Heart right ventricle (tissue), 16 donors: ENCODE results near the gene C4orf51. TPM values are rescaled to one million over a fixed set of nuclear protein-coding genes. Genes with fewer than 3 reads are reported as not detected.

ENCODE experiments used
- ATAC-seq, 8 donors: fragments of 200-7000 bp; cut with Tn5 transposase; one replicate each; pipeline ENCODE4 v1.9.1; 2020; ENCODE audit warnings: mild to moderate bottlenecking in 8 of 8, moderate library complexity in 8 of 8, moderate number of reproducible peaks in 1 of 8
- DNase-seq, 2 donors: peaks; one replicate each; pipeline ENCODE4 v3.0.0-alpha.2; 2020
- H3K27ac ChIP-seq, 10 donors: fragments of 200-600 bp; sonication (generic) in 2 of 10; one replicate each; pipeline versions ENCODE4 v1.5.0 to v1.8.0; 2020 to 2022; ENCODE audit warnings: mild to moderate bottlenecking in 3 of 10
- H3K27me3 ChIP-seq, 7 donors: fragments of 200-600 bp; one replicate each; pipeline ENCODE4 v1.8.0; 2021 to 2022; ENCODE audit warnings: mild to moderate bottlenecking in 2 of 7
- H3K36me3 ChIP-seq, 9 donors: fragments of 200-600 bp; sonication (generic) in 1 of 9; one replicate each; pipeline versions ENCODE4 v1.5.0 to v1.8.0; 2020 to 2022; ENCODE audit warnings: mild to moderate bottlenecking in 2 of 9
- H3K4me1 ChIP-seq, 9 donors: fragments of 200-600 bp; sonication (generic) in 1 of 9; one replicate each; pipeline versions ENCODE4 v1.5.0 to v1.8.0; 2020 to 2022; ENCODE audit warnings: mild to moderate bottlenecking in 4 of 9
- H3K4me3 ChIP-seq, 10 donors: fragments of 200-600 bp; sonication (generic) in 2 of 10; one replicate each; pipeline versions ENCODE4 v1.5.0 to v1.8.0; 2020 to 2022; ENCODE audit warnings: mild to moderate bottlenecking in 7 of 10, moderate library complexity in 2 of 10
- H3K9me3 ChIP-seq, 11 donors: fragments of 200-600 bp in 10 of 11; sonication (generic) in 2 of 11; one replicate each; pipeline versions ENCODE4 v1.5.0 to v1.8.0; 2013 to 2022; ENCODE audit warnings: mild to moderate bottlenecking in 2 of 11, control low read depth in 1 of 11, moderate library complexity in 1 of 11
- WGBS, 2 donors: extraction: QIAGEN DNeasy Blood & Tissue Kit; methylation state at CpG; one replicate each; pipeline ENCODE4 v1.1.7; 2013; ENCODE audit warnings: inconsistent platforms in 1 of 2; 5-methylcytosine and 5-hydroxymethylcytosine counted together
- intact Hi-C, 10 donors: fragments of 100-400 bp; cut with DNase I; formaldehyde crosslinking; loops; one replicate each; pipeline versions ENCODE4 v1.11.1 to v1.14.2; 2022
- polyA plus RNA-seq, 2 donors: library from polyadenylated mRNA; stranded (reverse); fragments of 200-250 nt; gene quantifications; one replicate each; pipeline ENCODE4 v1.2.3, GENCODE V29; 2013
- total RNA-seq, 10 donors: library from RNA; stranded (reverse); fragmentation: NEBNext Ultra II Directional in 3 of 10; extraction: Animal tissue kit (Norgen Biotek cat#: 25700) in 3 of 10; gene quantifications; one replicate each; pipeline versions ENCODE4 v1.2.1 to v1.2.4, GENCODE V29; 2021 to 2023
- TF ChIP-seq, protein P1 (sequence below), 9 donors: fragments of 200-600 bp; sonication (generic) in 2 of 9; IDR thresholded peaks; one replicate each; pipeline versions ENCODE4 v1.5.0 to v1.8.0; 2021 to 2022; ENCODE audit warnings: antibody characterized with exemption in 9 of 9, mild to moderate bottlenecking in 5 of 9, moderate library complexity in 1 of 9
- donor health status: Arrhythmogenic right ventricular cardiomyopathy.
- donor health status: ischemic (EF 13 %, LVEDD 7.1; RV severe dilation, severe dysfunction).
- donor health status: healthy with polysubstance abuse.
- donor health status: DM: no; HTN: yes; CAD: no.
- donor health status: DM: no; HTN: no; CAD: no.
- donor health status: ischemic (EF 25% LVEDD 6.9; RV normal size, moderate dysfunction).
- donor health status: ischemic (EF 25% LVEDD 5.7; RV mildly dilated, moderate dysfunction).
- donor health status: healthy.
- donor health status: DM: yes; HTN: yes; CAD: no.
- donor health status: Ischemic cardiomyopathy.
- donor health status: ischemic (EF 35%, LVEDD 5.7; RV mildly dilated, moderate dysfunction).
- donor health status: nonischemic (EF 11% LVEDD 7.7; RV severe dilation, severe dysfunction).
- donor health status: DM: yes; HTN: yes; CAD: no.
- donor health status: PGD.
- donor health status: ischemic (EF 29% LVEDD 5.4; RV normal size, mild dysfunction).
- donor health status: nonischemic (EF 23%, LVEDD 6.1; RV moderate dilation, normal function).

C4orf51 gene
- total and polyA plus RNA-seq, 12 donors: not detected

DNA sequence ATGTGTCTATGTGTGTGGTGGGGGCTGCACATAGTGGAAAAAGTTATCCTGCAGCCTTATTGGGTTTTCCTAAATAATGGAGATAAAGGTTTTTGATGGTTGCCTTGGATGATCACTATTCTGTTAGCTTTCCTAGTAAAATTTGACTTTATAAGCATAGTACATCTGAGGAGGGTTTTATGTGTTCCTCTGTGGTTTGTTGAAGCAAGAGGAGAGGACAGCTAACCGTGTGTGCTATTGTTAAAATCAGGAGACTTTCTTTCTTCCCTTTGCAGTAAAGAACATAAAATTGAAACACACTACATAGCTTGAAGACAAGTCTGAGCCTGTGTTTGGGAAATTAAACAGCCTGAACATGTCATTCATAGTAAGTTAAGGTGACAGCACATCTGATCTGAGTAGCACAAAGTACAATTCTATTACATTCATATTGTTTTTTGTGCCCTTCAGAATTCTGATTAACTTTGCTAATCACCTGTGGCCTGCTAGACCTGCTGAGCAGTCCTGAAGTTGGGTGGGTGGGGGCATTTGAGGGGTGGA lies 36.8 kb downstream of the C4orf51 start:
- intact Hi-C loops: loop anchor here in 1 of 10 donors (10.0 kb wide), 1 partner anchor 92 kb away; no protein-coding TSS in a partner anchor

DNA sequence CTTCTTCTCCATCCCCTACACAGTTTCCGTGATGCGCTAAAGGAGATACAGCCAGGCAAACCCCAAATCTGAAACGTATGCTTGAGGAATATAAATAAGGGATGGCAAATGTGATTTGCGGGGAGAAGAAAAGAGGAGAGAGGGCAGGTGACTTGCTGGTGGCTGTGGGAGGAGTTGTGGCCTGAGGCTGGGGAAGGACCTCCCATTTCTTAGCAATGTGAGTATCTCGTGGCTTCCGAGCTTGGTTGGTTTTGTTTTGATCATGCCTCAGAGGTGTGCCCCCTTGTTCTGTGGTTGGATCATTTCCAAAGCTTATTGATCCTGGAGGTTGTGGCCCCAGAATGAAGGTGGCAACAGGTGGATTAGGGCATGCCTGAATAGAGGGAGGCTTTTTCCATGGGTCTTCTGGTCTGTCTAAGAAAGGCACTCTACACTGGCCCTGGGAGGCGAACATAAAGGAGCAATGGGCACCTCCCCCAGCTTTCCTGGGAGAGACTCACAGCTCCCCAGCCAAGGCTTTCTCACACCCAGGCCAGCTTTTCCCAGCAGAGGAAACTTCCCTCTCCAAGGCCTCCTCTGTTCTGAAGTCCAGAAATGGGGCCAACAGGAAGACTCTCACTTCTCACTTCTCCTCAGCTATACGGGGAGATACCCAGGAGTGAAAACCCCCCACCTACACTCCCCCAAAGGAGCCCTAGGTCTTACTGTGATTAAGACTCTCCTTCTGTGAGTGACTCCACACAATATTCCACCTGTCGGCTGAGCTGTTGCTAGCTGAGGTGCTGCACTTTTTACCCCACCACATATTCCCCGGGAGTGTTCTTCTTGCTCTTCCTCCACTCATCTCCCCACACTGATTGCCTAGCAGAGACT lies 40.0 kb downstream of the C4orf51 start:
- intact Hi-C loops: loop anchor here in 1 of 10 donors (10.0 kb wide), 1 partner anchor 95 kb away; no protein-coding TSS in a partner anchor
- Histone ChIP-seq H3K4me1 (peaks cover 0 to 13% (median 5%) of the 10 kb centered on the region in 9 donors), H3K27me3 (no peaks in the 10 kb centered on the region), H3K4me3 (no peak overlapping the region), H3K36me3 (no peaks in the 10 kb centered on the region), H3K27ac (no peak overlapping the region), H3K9me3 (no peaks in the 10 kb centered on the region)
- ATAC-seq (peak in 3 of 8 donors; percentile 7 to 35 (median 16)), DNase-seq (no peak)
- 75 to 81% methylated on average over 10 of the region's 10 CpGs for WGBS, 2 donors
- TF ChIP-seq, protein P1, sequence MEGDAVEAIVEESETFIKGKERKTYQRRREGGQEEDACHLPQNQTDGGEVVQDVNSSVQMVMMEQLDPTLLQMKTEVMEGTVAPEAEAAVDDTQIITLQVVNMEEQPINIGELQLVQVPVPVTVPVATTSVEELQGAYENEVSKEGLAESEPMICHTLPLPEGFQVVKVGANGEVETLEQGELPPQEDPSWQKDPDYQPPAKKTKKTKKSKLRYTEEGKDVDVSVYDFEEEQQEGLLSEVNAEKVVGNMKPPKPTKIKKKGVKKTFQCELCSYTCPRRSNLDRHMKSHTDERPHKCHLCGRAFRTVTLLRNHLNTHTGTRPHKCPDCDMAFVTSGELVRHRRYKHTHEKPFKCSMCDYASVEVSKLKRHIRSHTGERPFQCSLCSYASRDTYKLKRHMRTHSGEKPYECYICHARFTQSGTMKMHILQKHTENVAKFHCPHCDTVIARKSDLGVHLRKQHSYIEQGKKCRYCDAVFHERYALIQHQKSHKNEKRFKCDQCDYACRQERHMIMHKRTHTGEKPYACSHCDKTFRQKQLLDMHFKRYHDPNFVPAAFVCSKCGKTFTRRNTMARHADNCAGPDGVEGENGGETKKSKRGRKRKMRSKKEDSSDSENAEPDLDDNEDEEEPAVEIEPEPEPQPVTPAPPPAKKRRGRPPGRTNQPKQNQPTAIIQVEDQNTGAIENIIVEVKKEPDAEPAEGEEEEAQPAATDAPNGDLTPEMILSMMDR (IDR thresholded peaks at IDR 0.05): no peak

More for the DNA sequence above, 36.8 kb downstream of the C4orf51 start:
- WGBS, 2 donors: 78 to 81% methylated on average over 1 of the region's 1 CpG
- no peaks in the 10 kb centered on the region for H3K27me3 ChIP-seq
- H3K9me3 ChIP-seq: peaks cover 0 to 14% (median 0%) of the 10 kb centered on the region in 11 donors
- no peaks in the 10 kb centered on the region for H3K36me3 ChIP-seq
- H3K27ac ChIP-seq: no peak overlapping the region
- TF ChIP-seq, protein P1 (IDR thresholded peaks at IDR 0.05): no peak
- no peak overlapping the region for H3K4me3 ChIP-seq
- peaks cover 0 to 10% (median 3%) of the 10 kb centered on the region in 9 donors for H3K4me1 ChIP-seq
- ATAC-seq (no peak), DNase-seq (no peak)

DNA sequence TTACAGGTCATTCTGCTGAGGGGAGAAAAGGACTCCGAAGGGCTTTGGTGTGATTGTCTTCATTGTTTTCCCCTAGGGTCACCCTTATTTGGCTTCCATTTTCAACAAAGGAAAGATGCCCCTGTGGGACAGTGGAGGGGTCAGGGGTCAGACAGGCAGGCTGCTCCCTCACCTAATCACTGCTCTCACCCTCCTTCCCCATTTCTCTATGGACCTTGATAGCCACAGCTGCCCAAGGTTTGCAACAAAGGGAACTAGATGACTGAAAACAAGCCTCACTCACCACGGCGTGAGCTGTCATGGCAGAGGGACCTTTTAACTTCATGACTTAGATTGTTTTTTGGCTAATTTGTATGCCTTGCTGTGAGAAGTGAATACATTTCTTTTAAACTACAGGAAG lies 40.7 kb downstream of the C4orf51 start:
- intact Hi-C loops: no loop called here
- Histone ChIP-seq H3K27me3 (no peaks in the 10 kb centered on the region), H3K4me3 (no peak overlapping the region), H3K27ac (peak overlapping the region in 2 of 10 donors; percentile 14 to 59), H3K36me3 (no peaks in the 10 kb centered on the region), H3K9me3 (no peaks in the 10 kb centered on the region), H3K4me1 (peaks cover 0 to 13% (median 5%) of the 10 kb centered on the region in 9 donors)
- TF ChIP-seq, protein P1 (IDR thresholded peaks at IDR 0.05): no peak
- peak in 1 of 8 donors; percentile 18 for ATAC-seq
- 83 to 88% methylated on average over 3 of the region's 3 CpGs for WGBS, 2 donors
- no peak for DNase-seq

DNA sequence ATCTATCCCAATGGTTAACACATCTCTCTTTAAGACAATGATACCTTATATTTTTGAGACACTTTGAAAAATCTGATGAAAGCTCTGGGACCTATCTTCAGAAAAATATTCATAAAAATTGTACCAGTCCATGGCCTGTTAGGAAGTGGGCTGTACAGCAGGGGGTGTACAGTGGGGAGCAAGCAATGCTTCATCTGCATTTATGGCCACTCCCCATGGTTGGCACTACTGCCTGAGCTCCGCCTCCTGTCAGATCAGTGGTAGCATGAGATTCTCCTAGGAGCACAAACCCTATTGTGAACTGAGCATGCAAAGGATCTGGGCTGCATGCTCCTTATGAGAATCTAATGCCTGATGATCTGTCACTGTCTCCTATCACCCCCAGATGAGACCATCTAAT lies 42.6 kb downstream of the C4orf51 start:
- no peak for ATAC-seq
- Histone ChIP-seq H3K27me3 (no peaks in the 10 kb centered on the region), H3K9me3 (no peaks in the 10 kb centered on the region), H3K27ac (no peak overlapping the region), H3K4me3 (no peak overlapping the region), H3K36me3 (no peaks in the 10 kb centered on the region), H3K4me1 (peaks cover 0 to 13% (median 5%) of the 10 kb centered on the region in 9 donors)
- 95% methylated on average over 1 of the region's 1 CpG for WGBS, 2 donors
- DNase-seq: no peak
- intact Hi-C loops: no loop called here
- TF ChIP-seq, protein P1 (IDR thresholded peaks at IDR 0.05): no peak
